Lung microvascular endothelial cell (primary cell): ENCODE measurements around the gene NUDT8. TPM values are rescaled to one million over a fixed set of nuclear protein-coding genes. Genes with fewer than 3 reads are reported as not detected.
"Not testable (repeated sequence)": the region's sequence is repeated elsewhere in the genome, so short reads cannot be mapped to it uniquely, and the experiment has no call there.

ENCODE experiments used
- DNase-seq, 2 donors: peaks; one replicate each; pipeline versions ENCODE4 v3.0.0 to v3.0.0-alpha.2; 2010; ENCODE audit warnings: low read depth in 2 of 2
- total RNA-seq: library from RNA; depleted of rRNA; stranded (reverse); fragments of >200 nt; gene quantifications from 2 replicates; pipeline ENCODE4 v1.2.1, GENCODE V29; 2014

The NUDT8 gene
- total RNA-seq, 1 donor from 2014 or later: 7.1 TPM

- no peak for DNase-seq
Observed at GRCh38 chr11:67613313-67613959, 16.3 kb downstream of the NUDT8 start.

GRCh38 chr11:67612751-67613150 is 17.0 kb downstream of the NUDT8 start:
- no peak for DNase-seq

GRCh38 chr11:67611704-67612587 is 17.8 kb downstream of the NUDT8 start:
- DNase-seq: no peak

GRCh38 chr11:67611165-67611564 is 18.6 kb downstream of the NUDT8 start:
- no peak for DNase-seq

- DNase-seq: no peak
Observed at GRCh38 chr11:67610302-67610868, 19.4 kb downstream of the NUDT8 start.

GRCh38 chr11:67609316-67609715 is 20.4 kb downstream of the NUDT8 start:
- DNase-seq: no peak

- DNase-seq: no peak
Observed at GRCh38 chr11:67608486-67608885, 21.3 kb downstream of the NUDT8 start.

- DNase-seq: no peak
Observed at GRCh38 chr11:67607507-67607906, 22.2 kb downstream of the NUDT8 start.

GRCh38 chr11:67606492-67607295 is 23.0 kb downstream of the NUDT8 start, which contains the start of gene NDUFV1:
TSS of gene NDUFV1 (plus strand) at chr11:67606936. CDS start at chr11:67607005, 69 bp downstream.
- peak; percentile 92 to 95 for DNase-seq

- DNase-seq: no peak
Observed at GRCh38 chr11:67606093-67606491, 23.6 kb downstream of the NUDT8 start.

GRCh38 chr11:67605231-67606011 is 24.3 kb downstream of the NUDT8 start:
- DNase-seq: no peak

GRCh38 chr11:67604815-67605214 is 24.9 kb downstream of the NUDT8 start:
- no peak for DNase-seq

- DNase-seq: not testable (repeated sequence)
Observed at GRCh38 chr11:67604119-67604518, 25.6 kb downstream of the NUDT8 start.

- DNase-seq: no peak
Observed at GRCh38 chr11:67601098-67601497, 28.6 kb downstream of the NUDT8 start.

- DNase-seq: no peak
Observed at GRCh38 chr11:67600324-67601029, 29.3 kb downstream of the NUDT8 start.

- no peak for DNase-seq
Observed at GRCh38 chr11:67599149-67599548, 30.6 kb downstream of the NUDT8 start.

- not testable (repeated sequence) for DNase-seq
Observed at GRCh38 chr11:67597963-67598362, 31.8 kb downstream of the NUDT8 start.

GRCh38 chr11:67597458-67597857 is 32.3 kb downstream of the NUDT8 start:
- DNase-seq: not testable (repeated sequence)

GRCh38 chr11:67596753-67597300 is 32.9 kb downstream of the NUDT8 start:
- no peak for DNase-seq

GRCh38 chr11:67594480-67594879 is 35.3 kb downstream of the NUDT8 start:
- DNase-seq: no peak
